K562 (cell line): ENCODE data around the gene WFIKKN1. TPM values are rescaled to one million over a fixed set of nuclear protein-coding genes. Genes with fewer than 3 reads are reported as not detected.

Source experiments
- ARID3B ChIP-seq: fragments of 250-450 bp; sonication (Bioruptor Pico); IDR thresholded peaks from 2 replicates; pipeline ENCODE4 v1.4.0; 2020; ENCODE audit warnings: borderline replicate concordance
- ATF3 ChIP-seq, 2 experiments: fragments of 450-650 bp in 1 of 2; sonication (generic) in 1 of 2; formaldehyde crosslinking in 1 of 2; IDR thresholded peaks in 1 of 2; conservative IDR thresholded peaks in 1 of 2; 2 replicates each; pipeline versions ENCODE4 v1.6.1 to v1.8.1; 2016 to 2023; ENCODE audit warnings: mild to moderate bottlenecking in 2 of 2, moderate library complexity in 2 of 2, inconsistent platforms in 1 of 2, missing genetic modification reagents in 1 of 2
- CBX1 ChIP-seq: sonication (generic); IDR thresholded peaks from 2 replicates; pipeline ENCODE4 v1.6.1; 2016; ENCODE audit warnings: antibody characterized with exemption, low read depth, mild to moderate bottlenecking
- ETV1 ChIP-seq: fragments of 450-650 bp; conservative IDR thresholded peaks from 2 replicates; pipeline ENCODE4 v1.6.1; 2016; ENCODE audit warnings: missing genetic modification characterization, control low read depth, low read depth, missing compliant biosample characterization
- HNRNPL ChIP-seq: fragments of 200-400 bp; formaldehyde crosslinking; IDR thresholded peaks from 2 replicates; pipeline ENCODE4 v1.6.1; 2017; ENCODE audit warnings: low read depth, mild to moderate bottlenecking, low read length
- KDM2B ChIP-seq: fragments of 250-450 bp; sonication (Bioruptor Pico); IDR thresholded peaks from 2 replicates; pipeline ENCODE4 v1.8.0; 2021; ENCODE audit warnings: mild to moderate bottlenecking, moderate library complexity
- KLF6 ChIP-seq: fragments of 250-450 bp; sonication (Bioruptor Pico); IDR thresholded peaks from 2 replicates; pipeline ENCODE4 v1.4.0; 2020; ENCODE audit warnings: mild to moderate bottlenecking, moderate library complexity, borderline replicate concordance
- LEF1 ChIP-seq: fragments of 450-650 bp; IDR thresholded peaks from 2 replicates; pipeline ENCODE4 v1.6.1; 2016; ENCODE audit warnings: mild to moderate bottlenecking
- MYNN ChIP-seq, 2 experiments: sonication (generic); formaldehyde crosslinking in 1 of 2; IDR thresholded peaks; 2 replicates each; pipeline versions ENCODE4 v1.5.0 to v1.6.1; 2016 to 2020; ENCODE audit warnings: antibody characterized with exemption in 1 of 2, missing genetic modification reagents in 1 of 2
- NUFIP1 ChIP-seq: fragments of 450-650 bp; IDR thresholded peaks from 2 replicates; pipeline ENCODE4 v1.6.1; 2018; ENCODE audit not compliant: partially characterized antibody
- RFX5 ChIP-seq: IDR thresholded peaks from 2 replicates; pipeline ENCODE4 v1.6.1; 2011; ENCODE audit warnings: low read depth, mild to moderate bottlenecking, improper control_type of control experiment, low read length
- SMAD4 ChIP-seq: fragments of 250-450 bp; sonication (Bioruptor Pico); conservative IDR thresholded peaks from 2 replicates; pipeline ENCODE4 v1.8.0; 2021; ENCODE audit warnings: inconsistent platforms, mild to moderate bottlenecking, moderate library complexity
- SOX6 ChIP-seq: fragments of 450-650 bp; IDR thresholded peaks from 2 replicates; pipeline ENCODE4 v1.6.1; 2014; ENCODE audit warnings: mild to moderate bottlenecking
- TAF7 ChIP-seq: fragments of 450-650 bp; IDR thresholded peaks from 2 replicates; pipeline ENCODE4 v1.6.1; 2016; ENCODE audit warnings: missing genetic modification characterization, missing compliant biosample characterization
- ZBTB12 ChIP-seq: fragments of 250-450 bp; sonication (Bioruptor Pico); IDR thresholded peaks from 2 replicates; pipeline ENCODE4 v1.4.0; 2020
- ZC3H8 ChIP-seq: fragments of 450-650 bp; IDR thresholded peaks from 2 replicates; pipeline ENCODE4 v1.6.1; 2017
- ZEB2 ChIP-seq: fragments of 450-650 bp; IDR thresholded peaks from 2 replicates; pipeline ENCODE4 v1.6.1; 2016
- ZFX ChIP-seq: sonication (generic); formaldehyde crosslinking; IDR thresholded peaks from 2 replicates; pipeline ENCODE4 v1.8.0; 2022; ENCODE audit warnings: mild to moderate bottlenecking, missing genetic modification reagents, moderate library complexity
- ZNF347 ChIP-seq: fragments of 450-650 bp; formaldehyde crosslinking; IDR thresholded peaks from 2 replicates; pipeline ENCODE4 v1.4.0; 2020; ENCODE audit warnings: low read depth, mild to moderate bottlenecking, moderate library complexity
- ZNF592 ChIP-seq: fragments of 450-650 bp; IDR thresholded peaks from 2 replicates; pipeline ENCODE4 v1.6.1; 2017; ENCODE audit warnings: antibody characterized with exemption, mild to moderate bottlenecking
- ZNF717 ChIP-seq: fragments of 250-450 bp; sonication (Bioruptor Pico); IDR thresholded peaks from 2 replicates; pipeline ENCODE4 v1.5.0; 2021
- polyA plus RNA-seq, 8 experiments: library from polyadenylated mRNA; depleted of rRNA in 4 of 8; stranded (reverse) in 5 of 8; unstranded in 3 of 8; fragments of >200 nt; fragmentation: Nextera tagmentation in 2 of 8; fragmentation: Illumina TruSeq in 1 of 8; extraction: Ambion mirVana in 2 of 8; extraction: Trizol in 1 of 8; gene quantifications; 2 replicates each; pipeline versions ENCODE4 v1.2.1 to v1.2.3, GENCODE V29; 2011 to 2014; ENCODE audit warnings: inconsistent platforms in 1 of 8, missing spikeins in 1 of 8
- total RNA-seq, 7 experiments: library from RNA; depleted of rRNA in 6 of 7; stranded (reverse); fragments of >200 nt in 6 of 7; fragmentation: Illumina TruSeq in 2 of 7; extraction: Trizol in 2 of 7; gene quantifications; 2 replicates each; pipeline versions ENCODE4 v1.2.1 to v1.2.3, GENCODE V29; 2011 to 2021; ENCODE audit warnings: low replicate concordance in 1 of 7

The WFIKKN1 gene
- total and polyA plus RNA-seq, 9 of the 15 experiments (the other 6 are each of a cell fraction or from before 2014, with no cell fraction given): 0.14 to 1.1 (median 0.50) TPM; not detected in 4

GRCh38 chr16:683396-684070, 52.7 kb downstream of the WFIKKN1 start (continued):
- TF ChIP-seq ATF3 (IDR thresholded peaks at IDR 0.05) (no peak), ATF3 (CRISPR knock-in tag; conservative IDR thresholded peaks at IDR 0.05) (no peak), KDM2B (CRISPR knock-in tag) (no peak), NUFIP1 (no peak), CBX1 (peak; percentile 20; the same call in 1 of the 2 replicates), ZEB2 (no peak), ZC3H8 (no peak), MYNN (IDR thresholded peaks at IDR 0.05) (no peak; the same call in 1 of the 2 replicates), MYNN (CRISPR knock-in tag; IDR thresholded peaks at IDR 0.05) (no peak), ZFX (CRISPR knock-in tag) (peak; percentile 59), ZNF347 (CRISPR knock-in tag) (no peak), SMAD4 (CRISPR knock-in tag) (0 out of 2 replicates have a peak, but pooled peaks have one; percentile 5), ARID3B (CRISPR knock-in tag) (no peak), ZNF717 (0 out of 2 replicates have a peak, but pooled peaks have one; percentile 55), RFX5 (no peak), LEF1 (no peak), HNRNPL (0 out of 2 replicates have a peak, but pooled peaks have one; percentile 50), TAF7 (tag) (no peak), ETV1 (no peak), KLF6 (CRISPR knock-in tag) (no peak), SOX6 (no peak), ZBTB12 (CRISPR knock-in tag) (no peak), ZNF592 (no peak; the same call in 1 of the 2 replicates)
